Hepatocyte (in vitro differentiated cells): ENCODE results near the gene BCCIP. TPM values are rescaled to one million over a fixed set of nuclear protein-coding genes. Genes with fewer than 3 reads are reported as not detected.

Experiments used
- DNase-seq: peaks from one replicate; pipeline ENCODE4 v3.0.0-alpha.2; 2016; ENCODE audit warnings: low spot score
- H2AFZ ChIP-seq: fragments of 200-600 bp; sonication (generic); 2 replicates; pipeline ENCODE4 v1.6.0; 2016; ENCODE audit warnings: antibody characterized with exemption, mild to moderate bottlenecking
- H3K27ac ChIP-seq: fragments of 200-600 bp; sonication (generic); 2 replicates; pipeline ENCODE4 v1.5.1; 2016; ENCODE audit warnings: mild to moderate bottlenecking
- H3K27me3 ChIP-seq: fragments of 200-600 bp; sonication (generic); 2 replicates; pipeline ENCODE4 v1.6.1; 2016
- H3K36me3 ChIP-seq: fragments of 200-600 bp; sonication (generic); replicated peaks from 2 replicates; pipeline ENCODE4 v1.5.1; 2016; ENCODE audit warnings: low read depth; ENCODE audit not compliant: insufficient read depth
- H3K4me1 ChIP-seq: fragments of 200-600 bp; sonication (generic); 2 replicates; pipeline ENCODE4 v1.5.1; 2016; ENCODE audit warnings: mild to moderate bottlenecking, moderate library complexity; ENCODE audit not compliant: insufficient read depth
- H3K4me2 ChIP-seq: fragments of 200-600 bp; sonication (generic); 2 replicates; pipeline ENCODE4 v1.6.0; 2016
- H3K4me3 ChIP-seq: fragments of 200-600 bp; sonication (generic); 2 replicates; pipeline ENCODE4 v1.5.1; 2016; ENCODE audit warnings: mild to moderate bottlenecking
- H3K79me2 ChIP-seq: fragments of 200-600 bp; sonication (generic); 2 replicates; pipeline ENCODE4 v1.6.0; 2017; ENCODE audit warnings: mild to moderate bottlenecking
- H3K9me2 ChIP-seq: fragments of 200-600 bp; sonication (generic); replicated peaks from 2 replicates; pipeline ENCODE4 v1.6.0; 2017; ENCODE audit warnings: mild to moderate bottlenecking; ENCODE audit not compliant: insufficient read depth
- H3K9me3 ChIP-seq: fragments of 200-600 bp; sonication (generic); 2 replicates; pipeline ENCODE4 v1.5.1; 2016; ENCODE audit warnings: low read depth, mild to moderate bottlenecking
- H4K20me1 ChIP-seq: fragments of 200-600 bp; sonication (generic); 2 replicates; pipeline ENCODE4 v1.6.0; 2016; ENCODE audit warnings: mild to moderate bottlenecking; ENCODE audit not compliant: insufficient read depth, poor library complexity, severe bottlenecking
- CTCF ChIP-seq: fragments of 200-600 bp; sonication (generic); IDR thresholded peaks from 2 replicates; pipeline ENCODE4 v1.5.1; 2016; ENCODE audit warnings: antibody characterized with exemption, mild to moderate bottlenecking; ENCODE audit not compliant: poor library complexity
- EZH2 ChIP-seq: fragments of 200-600 bp; sonication (generic); IDR thresholded peaks from 2 replicates; pipeline ENCODE4 v1.6.1; 2016; ENCODE audit warnings: antibody characterized with exemption, mild to moderate bottlenecking, borderline replicate concordance
- EZH2phosphoT487 ChIP-seq: fragments of 200-600 bp; sonication (generic); IDR thresholded peaks from one replicate; pipeline ENCODE4 v1.6.1; 2018; ENCODE audit warnings: antibody characterized with exemption, mild to moderate bottlenecking, low read depth, moderate library complexity; ENCODE audit not compliant: unreplicated experiment, severe bottlenecking
- WGBS: methylation state at CpG from one replicate; pipeline ENCODE4 v1.1.6; 2016; ENCODE audit warnings: low lambda C conversion rate; ENCODE audit errors: missing lambda C conversion rate; 5-methylcytosine and 5-hydroxymethylcytosine counted together
- polyA plus RNA-seq: library from polyadenylated mRNA; unstranded; fragments of >200 nt; fragmentation: Nextera tagmentation; extraction: Ambion mirVana; gene quantifications from 2 replicates; pipeline ENCODE4 v1.2.1, GENCODE V29; 2016
- total RNA-seq: library from RNA; depleted of rRNA; stranded (reverse); fragments of >200 nt; gene quantifications from 2 replicates; pipeline ENCODE4 v1.2.3, GENCODE V29; 2014

BCCIP gene
- total and polyA plus RNA-seq, 2 experiments from 2014 or later, result 45.0 to 63.2 TPM

GRCh38 chr10:125785791-125786190 lies 37.6 kb upstream of the BCCIP start:
- Histone ChIP-seq H3K9me3 (no peaks in the 10 kb centered on the region), H3K4me2 (no peak overlapping the region), H3K4me1 (no peaks in the 10 kb centered on the region), H4K20me1 (no peaks in the 10 kb centered on the region), H3K27ac (no peak overlapping the region), H3K36me3 (no peaks in the 10 kb centered on the region), H3K4me3 (no peak overlapping the region), H3K27me3 (no peaks in the 10 kb centered on the region), H3K9me2 (no peaks in the 10 kb centered on the region), H3K79me2 (no peaks in the 10 kb centered on the region), H2AFZ (no peak overlapping the region)
- WGBS, result 79% methylated on average over 9 of the region's 9 CpGs
- DNase-seq, result no peak
- TF ChIP-seq CTCF, result no peak
- no peak for TF ChIP-seq EZH2
- no peak for TF ChIP-seq EZH2phosphoT487

- TF ChIP-seq EZH2phosphoT487 (no peak), EZH2 (no peak)
- 91% methylated on average over 16 of the region's 17 CpGs for WGBS
- no peak overlapping the region for H3K4me2 ChIP-seq
Observed at GRCh38 chr10:125788156-125789034, 35.0 kb upstream of the BCCIP start.

GRCh38 chr10:125792342-125793300 lies 30.7 kb upstream of the BCCIP start:
- no peak for TF ChIP-seq EZH2phosphoT487
- no peaks in the 10 kb centered on the region for H3K79me2 ChIP-seq
- no peaks in the 10 kb centered on the region for H3K27me3 ChIP-seq
- no peaks in the 10 kb centered on the region for H3K4me1 ChIP-seq
- H3K9me3 ChIP-seq, result no peaks in the 10 kb centered on the region
- H3K36me3 ChIP-seq, result no peaks in the 10 kb centered on the region
- H3K4me3 ChIP-seq, result no peak overlapping the region
- no peak for DNase-seq
- 90% methylated on average over 14 of the region's 14 CpGs for WGBS
- H3K4me2 ChIP-seq, result no peak overlapping the region
- H2AFZ ChIP-seq, result no peak overlapping the region
- no peak overlapping the region for H3K27ac ChIP-seq
- H3K9me2 ChIP-seq, result no peaks in the 10 kb centered on the region
- H4K20me1 ChIP-seq, result no peaks in the 10 kb centered on the region

More at GRCh38 chr10:125788156-125789034, 35.0 kb upstream of the BCCIP start:
- Histone ChIP-seq H3K4me3 (no peak overlapping the region), H4K20me1 (no peaks in the 10 kb centered on the region), H3K4me1 (no peaks in the 10 kb centered on the region), H3K9me3 (no peaks in the 10 kb centered on the region), H3K27me3 (no peaks in the 10 kb centered on the region), H3K27ac (no peak overlapping the region), H2AFZ (no peak overlapping the region), H3K9me2 (no peaks in the 10 kb centered on the region), H3K36me3 (no peaks in the 10 kb centered on the region), H3K79me2 (no peaks in the 10 kb centered on the region)
- no peak for DNase-seq

- DNase-seq, result no peak
- Histone ChIP-seq H3K4me2 (no peak overlapping the region), H3K4me1 (peaks cover 4% of the 10 kb centered on the region), H3K36me3 (no peaks in the 10 kb centered on the region), H4K20me1 (no peaks in the 10 kb centered on the region), H3K27me3 (no peaks in the 10 kb centered on the region), H2AFZ (no peak overlapping the region), H3K79me2 (no peaks in the 10 kb centered on the region), H3K9me3 (no peaks in the 10 kb centered on the region), H3K27ac (no peak overlapping the region), H3K9me2 (no peaks in the 10 kb centered on the region), H3K4me3 (no peak overlapping the region)
- WGBS, result 92% methylated on average over 2 of the region's 2 CpGs
- TF ChIP-seq CTCF (no peak), EZH2 (no peak), EZH2phosphoT487 (no peak)
Observed at GRCh38 chr10:125795128-125795527, 28.2 kb upstream of the BCCIP start.
